B cell (primary cell): ENCODE data around the gene NUDT15.

Experiments used
- EZH2 ChIP-seq: IDR thresholded peaks from 2 replicates; pipeline ENCODE4 v1.6.1; 2012; ENCODE audit warnings: borderline replicate concordance, low read depth, mild to moderate bottlenecking, moderate library complexity, low read length; ENCODE audit not compliant: insufficient read depth, poor library complexity, severe bottlenecking
- TF ChIP-seq, protein P1 (sequence below): fragments of 200-600 bp; IDR thresholded peaks from one replicate; pipeline ENCODE4 v1.8.0; 2022; ENCODE audit warnings: antibody characterized with exemption, mild to moderate bottlenecking

DNA sequence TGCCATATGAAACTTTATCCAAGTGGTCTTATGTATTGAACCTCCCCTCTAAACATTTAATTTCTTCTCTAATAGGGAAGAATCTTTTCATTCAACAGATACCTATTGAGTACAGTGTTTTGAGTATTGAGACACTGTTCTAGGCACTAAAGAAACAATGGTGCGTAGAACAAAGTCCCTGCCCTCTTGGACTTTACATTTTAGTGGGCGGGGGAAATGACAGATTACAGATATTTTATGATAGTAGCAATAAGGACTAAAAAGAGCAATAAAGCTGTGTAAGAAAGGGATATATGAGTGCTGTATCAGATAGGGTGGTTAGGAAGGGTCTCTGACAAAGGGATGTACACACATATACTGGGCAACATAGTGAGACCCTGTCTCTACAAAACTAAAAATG lies 5.4 kb downstream of the NUDT15 start:
- TF ChIP-seq, protein P1, sequence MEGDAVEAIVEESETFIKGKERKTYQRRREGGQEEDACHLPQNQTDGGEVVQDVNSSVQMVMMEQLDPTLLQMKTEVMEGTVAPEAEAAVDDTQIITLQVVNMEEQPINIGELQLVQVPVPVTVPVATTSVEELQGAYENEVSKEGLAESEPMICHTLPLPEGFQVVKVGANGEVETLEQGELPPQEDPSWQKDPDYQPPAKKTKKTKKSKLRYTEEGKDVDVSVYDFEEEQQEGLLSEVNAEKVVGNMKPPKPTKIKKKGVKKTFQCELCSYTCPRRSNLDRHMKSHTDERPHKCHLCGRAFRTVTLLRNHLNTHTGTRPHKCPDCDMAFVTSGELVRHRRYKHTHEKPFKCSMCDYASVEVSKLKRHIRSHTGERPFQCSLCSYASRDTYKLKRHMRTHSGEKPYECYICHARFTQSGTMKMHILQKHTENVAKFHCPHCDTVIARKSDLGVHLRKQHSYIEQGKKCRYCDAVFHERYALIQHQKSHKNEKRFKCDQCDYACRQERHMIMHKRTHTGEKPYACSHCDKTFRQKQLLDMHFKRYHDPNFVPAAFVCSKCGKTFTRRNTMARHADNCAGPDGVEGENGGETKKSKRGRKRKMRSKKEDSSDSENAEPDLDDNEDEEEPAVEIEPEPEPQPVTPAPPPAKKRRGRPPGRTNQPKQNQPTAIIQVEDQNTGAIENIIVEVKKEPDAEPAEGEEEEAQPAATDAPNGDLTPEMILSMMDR: no peak
- no peak for TF ChIP-seq EZH2
